HG02759 (cell line): Measurements from ENCODE around the gene KCNJ10.

ENCODE experiments used
- ATAC-seq: cut with Tn5 transposase; IDR thresholded peaks from one replicate; pipeline ENCODE4 v1.9.1; 2021; ENCODE audit warnings: mild to moderate bottlenecking, moderate library complexity; ENCODE audit not compliant: unreplicated experiment

KCNJ10 gene

GRCh38 chr1:159993911-159994310 is 76.0 kb downstream of the KCNJ10 start:
- no peak for ATAC-seq

GRCh38 chr1:159992161-159992560 is 77.8 kb downstream of the KCNJ10 start:
- no peak for ATAC-seq

GRCh38 chr1:159991513-159991912 is 78.4 kb downstream of the KCNJ10 start:
- ATAC-seq: no peak

GRCh38 chr1:159990005-159990404 is 80.0 kb downstream of the KCNJ10 start:
- no peak for ATAC-seq

GRCh38 chr1:159989581-159989980 is 80.4 kb downstream of the KCNJ10 start:
- no peak for ATAC-seq

GRCh38 chr1:159988006-159988405 is 82.0 kb downstream of the KCNJ10 start:
- ATAC-seq: no peak

GRCh38 chr1:159987186-159987585 is 82.8 kb downstream of the KCNJ10 start:
- no peak for ATAC-seq

- ATAC-seq: no peak
Measured at GRCh38 chr1:159986531-159986930, 83.4 kb downstream of the KCNJ10 start.

GRCh38 chr1:159986093-159986492 is 83.9 kb downstream of the KCNJ10 start:
- ATAC-seq: no peak

- ATAC-seq: no peak
Measured at GRCh38 chr1:159985473-159985872, 84.5 kb downstream of the KCNJ10 start.

- ATAC-seq: no peak
Measured at GRCh38 chr1:159983681-159984080, 86.3 kb downstream of the KCNJ10 start.

- no peak for ATAC-seq
Measured at GRCh38 chr1:159982280-159982679, 87.7 kb downstream of the KCNJ10 start.

DNA sequence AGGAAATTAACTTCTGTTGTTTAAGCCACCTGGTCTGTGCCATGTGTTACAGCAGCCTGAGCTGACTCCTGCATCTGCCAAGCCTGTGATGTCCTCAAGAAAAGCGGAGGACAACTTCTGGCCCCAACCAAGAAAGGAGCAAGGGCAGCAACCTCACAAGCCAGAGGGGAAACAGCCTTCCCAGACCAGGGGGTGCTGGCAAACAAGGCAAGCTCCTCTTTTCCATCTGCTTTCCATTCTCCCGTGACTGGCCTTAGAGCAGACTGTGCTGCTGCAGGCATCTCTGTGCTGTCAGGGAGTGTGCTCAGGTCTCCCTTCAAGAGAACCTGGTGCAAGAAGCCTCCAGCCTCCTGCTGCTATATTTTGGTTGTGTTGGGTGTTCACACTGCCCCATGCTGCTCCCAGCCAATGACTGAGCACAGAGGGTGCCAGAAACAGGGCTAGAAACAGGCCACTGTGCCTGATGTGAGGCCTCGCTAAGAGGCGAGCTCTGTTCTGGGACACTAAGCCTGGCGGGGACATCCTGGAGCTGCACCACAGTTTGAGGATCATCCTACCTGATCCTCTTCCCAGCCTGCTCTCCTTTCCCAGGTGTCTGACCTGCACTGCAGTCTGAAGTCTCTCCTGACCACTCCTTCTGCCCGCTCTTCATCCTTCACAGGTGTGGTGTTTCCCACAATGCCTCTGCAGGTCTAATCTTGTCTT is 88.5 kb downstream of the KCNJ10 start:
- no peak for ATAC-seq

DNA sequence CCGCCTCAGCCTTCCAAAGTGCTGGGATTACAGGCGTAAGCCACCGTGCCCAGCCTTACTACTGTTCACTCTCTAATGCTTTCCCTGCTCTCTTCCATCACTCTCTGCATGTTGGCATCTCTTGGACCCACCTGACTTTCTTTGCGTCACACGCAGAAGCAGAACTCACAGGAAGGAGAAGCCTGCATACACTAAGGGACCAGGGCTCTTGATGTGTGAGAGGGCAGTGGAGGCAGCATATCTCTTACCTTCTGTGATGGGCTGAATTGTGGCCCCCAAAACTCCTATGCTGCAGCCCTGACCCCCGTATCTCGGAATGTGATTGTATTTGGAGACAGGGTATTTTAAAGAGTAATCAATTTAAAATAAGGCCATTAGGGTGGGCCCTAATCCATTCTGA is 89.2 kb downstream of the KCNJ10 start:
- no peak for ATAC-seq

GRCh38 chr1:159980076-159980475 is 89.9 kb downstream of the KCNJ10 start:
- no peak for ATAC-seq

GRCh38 chr1:159979257-159979656 is 90.7 kb downstream of the KCNJ10 start:
- no peak for ATAC-seq

GRCh38 chr1:159978107-159978398 is 91.9 kb downstream of the KCNJ10 start:
- ATAC-seq: no peak

- no peak for ATAC-seq
Measured at GRCh38 chr1:159977364-159978106, 92.4 kb downstream of the KCNJ10 start.

GRCh38 chr1:159974350-159974965 is 95.5 kb downstream of the KCNJ10 start:
- ATAC-seq: no peak

DNA sequence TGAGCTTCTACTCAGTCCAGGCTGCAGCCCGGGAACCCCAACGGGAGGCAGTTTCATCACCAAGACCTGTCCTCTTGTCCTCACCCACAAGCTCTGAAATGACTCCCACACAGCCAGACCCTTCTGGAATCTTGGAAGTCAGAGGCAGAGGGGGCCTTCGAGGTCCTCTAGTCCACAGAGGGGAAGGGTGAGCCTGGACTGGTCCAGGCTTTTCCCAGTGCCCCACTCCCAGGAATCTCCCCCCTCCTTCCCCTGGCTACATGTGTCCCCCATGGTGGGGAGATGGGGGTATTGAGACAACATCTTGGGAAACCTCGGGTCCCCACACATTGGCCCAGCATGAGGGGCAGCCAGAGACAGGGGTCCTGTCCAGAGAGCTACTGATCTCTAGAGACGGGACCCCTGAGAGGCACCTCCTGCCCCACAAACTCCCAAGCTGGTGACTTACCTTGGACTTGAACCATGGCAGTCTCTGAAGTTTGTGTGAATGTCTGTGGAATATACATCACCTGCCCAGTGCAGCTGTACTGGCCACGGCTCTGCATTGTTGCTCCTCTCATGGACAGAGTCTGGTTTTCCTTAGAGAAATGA is 96.5 kb downstream of the KCNJ10 start:
- no peak for ATAC-seq

DNA sequence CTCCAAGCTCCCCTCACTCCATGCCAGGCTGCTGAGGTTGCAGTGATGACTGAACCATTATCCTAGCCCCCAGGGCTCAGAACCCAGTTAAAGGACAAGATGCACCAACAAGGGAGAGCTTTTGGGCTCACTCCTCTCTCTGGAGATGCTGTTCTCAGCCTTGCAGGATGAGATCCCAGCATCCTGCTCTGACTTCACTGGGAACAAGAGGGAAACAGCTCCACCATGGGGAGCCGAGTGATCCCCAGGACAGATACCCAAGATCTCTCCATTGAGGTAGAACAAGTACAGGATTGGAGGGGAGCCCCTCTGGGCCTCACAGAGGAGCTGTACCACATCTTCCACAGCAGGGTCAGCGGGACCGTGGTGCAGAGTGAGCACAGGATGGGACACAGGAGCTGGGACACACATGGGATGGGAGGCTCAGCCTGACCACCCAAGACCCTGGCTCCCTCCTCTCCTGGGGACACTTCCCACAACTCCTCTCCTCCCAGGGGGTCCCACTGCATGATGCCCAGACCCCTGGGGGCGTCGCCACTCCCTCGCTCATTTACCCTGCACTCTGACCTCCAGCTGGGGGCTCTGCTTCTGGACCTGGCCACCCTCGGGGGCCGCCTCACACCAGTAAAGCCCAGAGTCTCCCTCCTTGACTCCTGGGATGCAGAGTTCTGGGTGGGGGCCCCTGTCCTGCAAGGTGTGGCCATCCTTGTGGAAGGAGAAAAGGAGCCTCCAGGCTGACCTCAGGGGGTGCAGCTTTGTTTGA is 97.3 kb downstream of the KCNJ10 start:
- ATAC-seq: no peak
